ENCODE results near the gene EFCAB6. TPM values are rescaled to one million over a fixed set of nuclear protein-coding genes. Genes with fewer than 3 reads are reported as not detected.

The EFCAB6 gene
- total RNA-seq, 1 experiment from 2014 or later = 2.9 TPM

- DNase-seq = no peak
- Histone ChIP-seq H3K27me3 (no peaks in the 10 kb centered on the region), H3K36me3 (no peaks in the 10 kb centered on the region)
These were observed 66.7 kb downstream of the EFCAB6 start for GRCh38 chr22:43745411-43745770.

GRCh38 chr22:43744700-43745410, 67.2 kb downstream of the EFCAB6 start:
- Histone ChIP-seq H3K4me3 (no peak overlapping the region), H3K36me3 (no peaks in the 10 kb centered on the region), H3K9me3 (no peaks in the 10 kb centered on the region), H3K27me3 (no peaks in the 10 kb centered on the region)
- DNase-seq = no peak

More at GRCh38 chr22:43745411-43745770, 66.7 kb downstream of the EFCAB6 start:
- no peaks in the 10 kb centered on the region for H3K9me3 ChIP-seq
- H3K4me3 ChIP-seq = no peak overlapping the region

GRCh38 chr22:43743929-43744643, 68.0 kb downstream of the EFCAB6 start:
- Histone ChIP-seq H3K36me3 (no peaks in the 10 kb centered on the region), H3K27me3 (no peaks in the 10 kb centered on the region), H3K9me3 (no peaks in the 10 kb centered on the region), H3K4me3 (no peak overlapping the region)
- DNase-seq = no peak

- no peaks in the 10 kb centered on the region for H3K36me3 ChIP-seq
- H3K4me3 ChIP-seq = no peak overlapping the region
- no peaks in the 10 kb centered on the region for H3K9me3 ChIP-seq
- H3K27me3 ChIP-seq = no peaks in the 10 kb centered on the region
- no peak for DNase-seq
These were observed 69.0 kb downstream of the EFCAB6 start for GRCh38 chr22:43743131-43743530.

GRCh38 chr22:43742154-43742950, 69.8 kb downstream of the EFCAB6 start:
- Histone ChIP-seq H3K4me3 (no peak overlapping the region), H3K36me3 (no peaks in the 10 kb centered on the region), H3K9me3 (no peaks in the 10 kb centered on the region), H3K27me3 (no peaks in the 10 kb centered on the region)
- DNase-seq = no peak

GRCh38 chr22:43740587-43741270, 71.4 kb downstream of the EFCAB6 start:
- Histone ChIP-seq H3K27me3 (no peaks in the 10 kb centered on the region), H3K9me3 (no peaks in the 10 kb centered on the region), H3K4me3 (no peak overlapping the region), H3K36me3 (no peaks in the 10 kb centered on the region)
- no peak for DNase-seq

GRCh38 chr22:43739851-43740379, 72.2 kb downstream of the EFCAB6 start:
- Histone ChIP-seq H3K27me3 (no peaks in the 10 kb centered on the region), H3K4me3 (no peak overlapping the region), H3K36me3 (no peaks in the 10 kb centered on the region), H3K9me3 (no peaks in the 10 kb centered on the region)
- DNase-seq = no peak

GRCh38 chr22:43737150-43737828, 74.8 kb downstream of the EFCAB6 start:
- Histone ChIP-seq H3K36me3 (no peaks in the 10 kb centered on the region), H3K27me3 (no peaks in the 10 kb centered on the region), H3K9me3 (no peaks in the 10 kb centered on the region), H3K4me3 (no peak overlapping the region)
- no peak for DNase-seq

GRCh38 chr22:43736651-43737050, 75.5 kb downstream of the EFCAB6 start:
- Histone ChIP-seq H3K36me3 (no peaks in the 10 kb centered on the region), H3K9me3 (no peaks in the 10 kb centered on the region), H3K27me3 (no peaks in the 10 kb centered on the region), H3K4me3 (no peak overlapping the region)
- no peak for DNase-seq

GRCh38 chr22:43734370-43735150, 77.5 kb downstream of the EFCAB6 start:
- H3K9me3 ChIP-seq = no peaks in the 10 kb centered on the region
- no peak overlapping the region for H3K4me3 ChIP-seq
- no peak for DNase-seq
- no peaks in the 10 kb centered on the region for H3K36me3 ChIP-seq
- no peaks in the 10 kb centered on the region for H3K27me3 ChIP-seq

- no peak for DNase-seq
- no peaks in the 10 kb centered on the region for H3K27me3 ChIP-seq
- H3K9me3 ChIP-seq = no peaks in the 10 kb centered on the region
- H3K4me3 ChIP-seq = no peak overlapping the region
- H3K36me3 ChIP-seq = no peaks in the 10 kb centered on the region
These were observed 79.0 kb downstream of the EFCAB6 start for GRCh38 chr22:43733138-43733537.

GRCh38 chr22:43731988-43732387, 80.1 kb downstream of the EFCAB6 start:
- Histone ChIP-seq H3K27me3 (no peaks in the 10 kb centered on the region), H3K9me3 (no peaks in the 10 kb centered on the region), H3K36me3 (no peaks in the 10 kb centered on the region), H3K4me3 (no peak overlapping the region)
- no peak for DNase-seq

- Histone ChIP-seq H3K9me3 (no peaks in the 10 kb centered on the region), H3K27me3 (no peaks in the 10 kb centered on the region), H3K4me3 (no peak overlapping the region), H3K36me3 (no peaks in the 10 kb centered on the region)
- DNase-seq = no peak
These were observed 85.1 kb downstream of the EFCAB6 start for GRCh38 chr22:43726964-43727543.

- Histone ChIP-seq H3K4me3 (no peak overlapping the region), H3K36me3 (no peaks in the 10 kb centered on the region), H3K9me3 (no peaks in the 10 kb centered on the region), H3K27me3 (no peaks in the 10 kb centered on the region)
- DNase-seq = peak; percentile 67
These were observed 85.8 kb downstream of the EFCAB6 start for GRCh38 chr22:43726322-43726721.

GRCh38 chr22:43723816-43724215, 88.3 kb downstream of the EFCAB6 start:
- DNase-seq = peak; percentile 40
- Histone ChIP-seq H3K4me3 (no peak overlapping the region), H3K27me3 (no peaks in the 10 kb centered on the region), H3K36me3 (no peaks in the 10 kb centered on the region), H3K9me3 (no peaks in the 10 kb centered on the region)
